Jurkat, Clone E6-1 (cell line): ENCODE measurements around the gene ARHGAP24.
"Not testable (repeated sequence)": the region's sequence is repeated elsewhere in the genome, so short reads cannot be mapped to it uniquely, and the experiment has no call there.

Experiments
- DNase-seq: peaks from one replicate; pipeline ENCODE4 v3.0.0-alpha.2; 2011; ENCODE audit warnings: low read depth, low spot score
- H3K4me3 ChIP-seq: 2 replicates; pipeline ENCODE4 v1.5.1; 2011; ENCODE audit warnings: mild to moderate bottlenecking, low read length, control low read depth, moderate library complexity

ARHGAP24 gene

GRCh38 chr4:85815796-85816459 is 341.0 kb downstream of the ARHGAP24 start:
- no peak for DNase-seq
- H3K4me3 ChIP-seq: no peak overlapping the region

- no peak for DNase-seq
- H3K4me3 ChIP-seq: no peak overlapping the region
These were observed 343.8 kb downstream of the ARHGAP24 start for GRCh38 chr4:85818700-85819099.

- not testable (repeated sequence) for DNase-seq, H3K4me3 ChIP-seq
These were observed 345.2 kb downstream of the ARHGAP24 start for GRCh38 chr4:85820101-85820500.

- H3K4me3 ChIP-seq: no peak overlapping the region
- DNase-seq: no peak
These were observed 346.9 kb downstream of the ARHGAP24 start for GRCh38 chr4:85821688-85822455.

- H3K4me3 ChIP-seq: no peak overlapping the region
- no peak for DNase-seq
These were observed 348.3 kb downstream of the ARHGAP24 start for GRCh38 chr4:85823295-85823694.

GRCh38 chr4:85824166-85824945 is 349.4 kb downstream of the ARHGAP24 start:
- no peak for DNase-seq
- H3K4me3 ChIP-seq: no peak overlapping the region

- DNase-seq: no peak
- H3K4me3 ChIP-seq: no peak overlapping the region
These were observed 351.2 kb downstream of the ARHGAP24 start for GRCh38 chr4:85826060-85826678.

GRCh38 chr4:85828027-85828890 is 353.3 kb downstream of the ARHGAP24 start:
- H3K4me3 ChIP-seq: no peak overlapping the region
- DNase-seq: no peak

- no peak overlapping the region for H3K4me3 ChIP-seq
- DNase-seq: no peak
These were observed 354.5 kb downstream of the ARHGAP24 start for GRCh38 chr4:85829276-85830051.

GRCh38 chr4:85831647-85832046 is 356.7 kb downstream of the ARHGAP24 start:
- no peak for DNase-seq
- no peak overlapping the region for H3K4me3 ChIP-seq

GRCh38 chr4:85833302-85833701 is 358.4 kb downstream of the ARHGAP24 start:
- no peak overlapping the region for H3K4me3 ChIP-seq
- no peak for DNase-seq

- no peak for DNase-seq
- H3K4me3 ChIP-seq: no peak overlapping the region
These were observed 360.0 kb downstream of the ARHGAP24 start for GRCh38 chr4:85834934-85835333.

GRCh38 chr4:85836588-85837438 is 361.9 kb downstream of the ARHGAP24 start:
- no peak overlapping the region for H3K4me3 ChIP-seq
- DNase-seq: no peak

GRCh38 chr4:85837439-85837733 is 362.4 kb downstream of the ARHGAP24 start:
- H3K4me3 ChIP-seq: no peak overlapping the region

GRCh38 chr4:85839981-85840451 is 365.1 kb downstream of the ARHGAP24 start:
- DNase-seq, H3K4me3 ChIP-seq: not testable (repeated sequence)

More at GRCh38 chr4:85837439-85837733, 362.4 kb downstream of the ARHGAP24 start:
- no peak for DNase-seq

GRCh38 chr4:85842540-85842939 is 367.6 kb downstream of the ARHGAP24 start:
- H3K4me3 ChIP-seq: no peak overlapping the region
- DNase-seq: no peak

- not testable (repeated sequence) for DNase-seq, H3K4me3 ChIP-seq
These were observed 378.8 kb downstream of the ARHGAP24 start for GRCh38 chr4:85853740-85854139.
